Stomach (tissue), 4 donors: ENCODE data around the gene ECM1.

Experiments
- EP300 ChIP-seq: sonication (generic); formaldehyde crosslinking; IDR thresholded peaks from one replicate; pipeline ENCODE4 v1.6.1; 2017; ENCODE audit warnings: antibody characterized with exemption
- POLR2A ChIP-seq, 4 donors: fragments of 450-650 bp; IDR thresholded peaks; one replicate each; pipeline ENCODE4 v1.6.1; 2016; ENCODE audit warnings: antibody characterized with exemption in 4 of 4, control low read depth in 2 of 4, mild to moderate bottlenecking in 1 of 4, moderate library complexity in 1 of 4
- POLR2AphosphoS5 ChIP-seq, 3 donors: sonication (generic); formaldehyde crosslinking; IDR thresholded peaks; one replicate each; pipeline ENCODE4 v1.6.1; 2016; ENCODE audit warnings: antibody characterized with exemption in 3 of 3
- TF ChIP-seq, protein P1 (sequence below), 7 experiments: fragments of 450-650 bp in 4 of 7; fragments of 200-600 bp in 3 of 7; sonication (generic) in 3 of 7; IDR thresholded peaks; one replicate each; pipeline ENCODE4 v1.5.1; 2016 to 2019; ENCODE audit warnings: antibody characterized with exemption in 7 of 7, control low read depth in 2 of 7, mild to moderate bottlenecking in 1 of 7

DNA sequence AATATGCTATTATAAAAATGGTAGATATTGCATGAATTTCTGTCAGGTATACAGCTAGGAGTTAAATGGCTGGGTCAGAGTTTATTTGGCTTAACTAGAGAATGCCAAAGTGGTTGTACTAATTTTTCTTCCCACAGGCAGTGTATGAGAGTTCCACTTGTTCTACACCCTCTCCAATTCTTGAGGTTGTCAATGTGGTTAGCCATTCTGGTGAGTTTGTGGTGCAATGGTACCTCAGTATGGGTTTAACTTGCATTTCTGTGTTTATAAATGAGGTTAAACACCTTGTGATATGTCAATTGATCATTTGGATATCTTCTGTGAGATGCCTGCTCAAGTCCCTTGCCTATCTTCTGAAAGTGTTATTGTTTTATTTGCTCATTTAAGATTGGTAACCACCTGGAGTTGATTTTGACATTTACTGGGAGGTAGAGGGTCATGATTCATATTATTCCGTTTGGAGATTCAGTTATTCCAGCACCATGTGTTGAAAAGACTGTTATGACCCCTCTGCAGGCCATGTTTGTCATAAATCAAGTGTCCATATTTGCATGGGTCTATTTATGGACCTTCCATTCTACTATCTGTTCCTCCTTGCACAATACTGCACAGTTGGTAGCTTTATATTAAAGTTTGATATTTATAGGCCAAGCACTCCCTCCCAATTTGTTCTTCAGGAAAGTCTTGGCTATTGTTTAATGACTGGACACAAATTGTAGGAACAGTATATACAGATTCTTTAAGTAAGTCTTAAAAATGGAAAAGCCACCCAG is 13.5 kb downstream of the ECM1 start:
- TF ChIP-seq POLR2A (IDR thresholded peaks at IDR 0.05) (no peak), POLR2AphosphoS5 (IDR thresholded peaks at IDR 0.05) (no peak), EP300 (no peak)
- TF ChIP-seq, protein P1, sequence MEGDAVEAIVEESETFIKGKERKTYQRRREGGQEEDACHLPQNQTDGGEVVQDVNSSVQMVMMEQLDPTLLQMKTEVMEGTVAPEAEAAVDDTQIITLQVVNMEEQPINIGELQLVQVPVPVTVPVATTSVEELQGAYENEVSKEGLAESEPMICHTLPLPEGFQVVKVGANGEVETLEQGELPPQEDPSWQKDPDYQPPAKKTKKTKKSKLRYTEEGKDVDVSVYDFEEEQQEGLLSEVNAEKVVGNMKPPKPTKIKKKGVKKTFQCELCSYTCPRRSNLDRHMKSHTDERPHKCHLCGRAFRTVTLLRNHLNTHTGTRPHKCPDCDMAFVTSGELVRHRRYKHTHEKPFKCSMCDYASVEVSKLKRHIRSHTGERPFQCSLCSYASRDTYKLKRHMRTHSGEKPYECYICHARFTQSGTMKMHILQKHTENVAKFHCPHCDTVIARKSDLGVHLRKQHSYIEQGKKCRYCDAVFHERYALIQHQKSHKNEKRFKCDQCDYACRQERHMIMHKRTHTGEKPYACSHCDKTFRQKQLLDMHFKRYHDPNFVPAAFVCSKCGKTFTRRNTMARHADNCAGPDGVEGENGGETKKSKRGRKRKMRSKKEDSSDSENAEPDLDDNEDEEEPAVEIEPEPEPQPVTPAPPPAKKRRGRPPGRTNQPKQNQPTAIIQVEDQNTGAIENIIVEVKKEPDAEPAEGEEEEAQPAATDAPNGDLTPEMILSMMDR (IDR thresholded peaks at IDR 0.05), result no peak
